SK-MEL-5 (cell line): Measurements from ENCODE around the gene TRPM4. TPM values are rescaled to one million over a fixed set of nuclear protein-coding genes. Genes with fewer than 3 reads are reported as not detected.
"Not testable (repeated sequence)": the region's sequence is repeated elsewhere in the genome, so short reads cannot be mapped to it uniquely, and the experiment has no call there.

Experiments used
- DNase-seq: peaks from one replicate; pipeline ENCODE4 v3.0.0-alpha.2; 2016; ENCODE audit warnings: low read depth, low spot score
- in situ Hi-C: cut with HindIII; loops from 2 replicates; pipeline ENCODE4 v1.10.0; 2016; ENCODE audit warnings: low sequenced_read_pairs, high pct_unique_total_duplicates, low pct_unique_long_range_greater_than_20kb
- total RNA-seq: library from RNA; depleted of rRNA; stranded (reverse); fragments of >200 nt; shearing (Covaris generic); gene quantifications from 2 replicates; pipeline ENCODE4 v1.2.3, GENCODE V29; 2014

Gene TRPM4
- total RNA-seq, 1 experiment from 2014 or later = 3.4 TPM

DNA sequence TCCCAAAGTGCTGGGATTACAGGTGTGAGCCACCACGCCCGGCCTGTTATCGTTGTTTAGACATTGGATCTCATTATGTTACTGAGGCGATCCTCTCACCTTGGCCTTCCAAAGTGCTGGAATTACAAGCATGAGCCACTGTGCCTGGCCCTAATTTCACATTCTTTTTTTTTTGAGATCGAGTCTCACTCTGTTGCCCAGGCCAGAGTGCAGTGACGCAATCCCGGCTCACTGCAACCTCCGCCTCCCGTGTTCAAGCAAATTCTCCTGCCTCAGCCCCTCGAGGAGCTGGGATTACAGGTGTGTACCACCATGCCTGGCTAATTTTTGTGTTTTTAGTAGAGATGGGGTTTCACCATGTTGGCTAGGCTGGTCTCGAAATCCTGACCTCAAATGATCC lies 34.3 kb upstream of the TRPM4 start:
- in situ Hi-C loops = not testable (repeated sequence)

DNA sequence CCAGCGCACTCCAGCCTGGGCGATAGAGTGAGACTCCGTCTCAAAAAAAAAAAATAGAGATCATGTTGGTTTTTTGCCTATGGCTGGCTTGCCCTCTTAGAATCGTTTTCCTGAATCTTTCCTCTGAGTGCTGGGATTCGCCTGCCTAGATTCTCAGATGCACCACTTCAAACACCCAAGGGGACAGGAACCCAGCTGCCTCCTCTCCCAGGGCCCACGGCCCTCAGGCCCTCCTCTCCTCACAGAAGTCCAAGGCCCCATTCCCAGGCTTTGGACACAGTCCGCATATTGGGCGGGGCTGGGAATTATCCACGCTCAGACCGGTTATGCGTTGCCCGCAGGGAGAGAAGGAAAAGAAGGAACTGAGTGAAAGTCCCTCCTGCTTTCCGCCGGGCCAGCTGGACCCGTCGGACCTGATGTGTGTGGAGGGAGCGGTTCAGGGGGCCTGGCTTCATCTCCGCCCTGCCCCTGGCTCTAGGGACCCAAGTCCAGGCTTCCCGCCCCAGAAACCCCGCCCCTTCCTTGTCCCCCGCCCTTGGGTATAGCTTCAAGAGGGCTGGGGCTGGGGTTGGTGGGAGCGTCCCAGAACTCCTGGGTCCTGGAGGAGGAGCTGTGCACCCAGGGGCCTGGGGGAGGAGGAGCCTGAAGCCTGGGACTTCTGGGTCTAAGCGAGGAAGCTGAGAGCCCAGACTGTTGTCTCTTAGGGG lies 32.4 kb upstream of the TRPM4 start:
- in situ Hi-C loops = no loop called here
- DNase-seq = no peak

More for the DNA sequence above, 34.3 kb upstream of the TRPM4 start:
- DNase-seq = not testable (repeated sequence)

DNA sequence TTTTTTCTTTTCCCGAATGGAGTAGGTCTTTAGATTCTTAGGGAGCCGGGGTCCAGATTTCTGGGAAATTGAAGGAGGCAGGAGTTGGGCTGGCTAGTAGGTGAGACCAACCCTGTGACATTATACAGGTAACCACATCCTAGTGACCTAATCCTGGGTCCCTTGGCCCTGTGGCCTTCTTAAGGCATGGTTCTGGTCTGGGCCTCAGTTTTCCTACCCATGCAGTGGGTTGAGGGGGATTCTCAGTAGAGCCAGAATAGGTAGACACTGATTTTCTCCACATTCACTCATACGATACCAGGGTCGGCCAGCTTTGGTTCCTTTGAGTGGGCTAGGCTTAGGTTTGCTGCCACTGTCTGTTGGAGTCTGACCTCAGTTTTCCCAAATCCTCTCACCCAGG lies 31.0 kb upstream of the TRPM4 start:
- no peak for DNase-seq
- in situ Hi-C loops = no loop called here

DNA sequence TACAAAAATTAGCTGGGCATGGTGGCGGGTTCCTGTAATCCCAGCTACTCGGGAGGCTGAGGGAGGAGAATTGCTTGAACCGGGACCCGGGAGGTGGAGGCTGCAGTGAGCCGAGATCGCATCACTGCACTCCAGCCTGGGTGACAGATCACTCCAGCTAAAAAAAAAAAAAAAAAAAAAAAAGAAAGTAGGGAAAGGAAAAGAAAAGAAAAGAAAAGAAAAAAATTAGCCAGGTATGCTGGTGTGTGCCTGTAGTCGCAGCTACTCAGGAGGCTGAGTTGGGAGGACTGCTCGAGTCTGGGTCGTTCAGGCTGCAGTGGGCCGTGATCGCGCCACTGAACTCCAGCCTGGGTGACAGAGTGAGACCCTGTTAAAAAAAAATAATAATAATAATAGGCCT lies 30.4 kb upstream of the TRPM4 start:
- in situ Hi-C loops, DNase-seq: not testable (repeated sequence)

DNA sequence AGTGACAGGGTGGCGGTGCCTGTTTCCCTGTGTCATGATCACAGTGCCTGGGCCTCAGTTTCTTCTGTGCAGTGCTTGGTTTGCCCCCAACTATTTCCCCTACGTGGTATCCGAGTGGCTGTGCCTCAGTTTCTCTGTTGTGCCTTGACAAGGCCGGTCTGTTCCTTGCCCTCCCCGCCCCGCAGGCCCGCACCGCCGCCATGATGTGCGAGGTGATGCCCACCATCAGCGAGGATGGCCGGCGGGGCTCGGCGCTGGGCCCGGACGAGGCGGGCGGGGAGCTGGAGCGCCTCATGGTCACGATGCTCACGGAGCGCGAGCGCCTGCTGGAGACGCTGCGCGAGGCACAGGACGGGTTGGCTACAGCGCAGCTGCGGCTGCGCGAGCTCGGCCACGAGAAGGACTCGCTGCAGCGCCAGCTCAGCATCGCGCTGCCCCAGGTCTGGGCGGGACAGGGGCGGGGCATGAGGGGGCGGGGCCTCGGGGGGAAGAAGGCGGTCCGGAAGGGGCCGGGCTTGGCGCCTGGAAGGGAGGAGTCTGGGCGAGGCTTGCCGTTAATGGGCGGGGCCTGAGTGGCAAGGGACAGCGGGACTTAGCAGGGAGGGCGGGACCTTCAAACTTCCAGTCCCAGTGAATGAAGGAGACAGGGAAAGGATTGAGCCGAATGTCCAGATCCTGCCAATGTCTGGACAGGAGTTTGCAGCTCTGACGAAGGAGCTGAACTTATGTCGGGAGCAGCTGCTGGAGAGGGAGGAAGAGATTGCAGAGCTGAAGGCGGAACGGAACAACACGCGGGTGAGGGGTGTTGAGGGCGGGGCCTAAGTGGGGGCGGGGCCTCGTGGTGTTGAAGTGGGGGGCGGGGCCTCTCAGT lies 29.7 kb upstream of the TRPM4 start:
- DNase-seq = peak; percentile 97
- in situ Hi-C loops = no loop called here

DNA sequence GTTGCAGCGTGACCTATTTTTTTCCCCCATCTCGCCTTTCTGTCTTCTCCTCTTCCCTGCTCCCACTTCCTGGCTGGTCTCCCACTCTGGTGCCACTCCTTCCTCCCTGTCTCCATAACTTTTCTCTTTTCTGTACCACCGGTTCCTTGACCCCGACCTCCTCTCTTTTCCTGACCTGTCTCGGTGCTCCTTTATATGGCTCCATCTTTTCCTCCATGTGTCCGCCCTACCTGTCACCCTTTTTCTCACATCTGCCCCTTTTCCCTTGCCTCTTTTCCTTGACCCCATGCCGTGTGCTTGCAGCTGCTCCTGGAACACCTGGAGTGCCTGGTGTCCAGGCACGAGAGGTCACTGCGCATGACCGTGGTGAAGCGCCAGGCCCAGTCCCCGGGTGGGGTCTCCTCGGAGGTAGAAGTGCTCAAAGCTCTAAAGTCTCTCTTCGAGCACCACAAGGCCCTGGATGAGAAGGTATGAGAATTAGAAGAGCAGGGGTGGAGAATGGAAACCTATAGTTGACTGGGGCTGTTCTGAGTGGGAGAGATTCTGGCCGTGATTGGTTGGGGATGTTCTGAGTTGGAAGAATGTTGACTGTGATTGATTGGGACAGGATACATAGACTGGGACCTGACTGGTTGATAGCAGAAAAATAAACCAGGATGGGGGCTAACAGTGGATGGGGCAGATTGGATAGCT lies 28.9 kb upstream of the TRPM4 start:
- no peak for DNase-seq
- in situ Hi-C loops = no loop called here

DNA sequence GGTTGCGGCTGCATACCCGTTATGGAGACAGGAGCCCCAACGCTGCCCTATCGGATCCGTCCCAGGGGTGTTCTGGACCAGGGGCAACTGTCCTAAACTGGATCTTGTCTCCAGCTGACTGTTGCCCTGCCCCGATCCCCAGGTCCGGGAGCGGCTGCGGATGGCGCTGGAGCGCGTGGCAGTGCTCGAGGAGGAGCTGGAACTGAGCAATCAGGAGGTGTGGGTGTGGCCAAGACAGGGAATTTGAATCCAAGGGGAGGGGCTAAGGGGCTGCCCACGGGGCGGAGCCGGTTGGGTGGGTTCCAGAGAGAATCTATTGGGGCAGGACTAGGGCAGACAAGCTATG lies 28.4 kb upstream of the TRPM4 start:
- in situ Hi-C loops = no loop called here
- DNase-seq = no peak

DNA sequence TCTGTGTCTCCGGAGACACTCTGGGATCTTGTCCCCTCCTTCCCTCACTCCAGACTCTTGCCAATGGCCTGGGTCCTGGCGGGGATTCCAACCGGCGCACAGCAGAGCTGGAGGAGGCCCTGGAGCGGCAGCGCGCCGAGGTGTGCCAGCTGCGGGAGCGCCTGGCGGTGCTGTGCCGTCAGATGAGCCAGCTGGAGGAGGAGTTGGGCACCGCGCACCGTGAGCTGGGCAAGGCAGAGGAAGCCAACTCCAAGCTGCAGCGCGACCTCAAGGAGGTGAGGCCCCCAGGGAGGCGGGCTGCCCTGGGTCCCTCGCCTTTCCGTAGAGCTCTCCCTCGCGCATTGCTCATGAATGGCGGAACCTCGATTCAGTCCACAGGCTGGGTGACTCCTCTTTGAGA lies 27.3 kb upstream of the TRPM4 start:
- in situ Hi-C loops = no loop called here
- no peak for DNase-seq

DNA sequence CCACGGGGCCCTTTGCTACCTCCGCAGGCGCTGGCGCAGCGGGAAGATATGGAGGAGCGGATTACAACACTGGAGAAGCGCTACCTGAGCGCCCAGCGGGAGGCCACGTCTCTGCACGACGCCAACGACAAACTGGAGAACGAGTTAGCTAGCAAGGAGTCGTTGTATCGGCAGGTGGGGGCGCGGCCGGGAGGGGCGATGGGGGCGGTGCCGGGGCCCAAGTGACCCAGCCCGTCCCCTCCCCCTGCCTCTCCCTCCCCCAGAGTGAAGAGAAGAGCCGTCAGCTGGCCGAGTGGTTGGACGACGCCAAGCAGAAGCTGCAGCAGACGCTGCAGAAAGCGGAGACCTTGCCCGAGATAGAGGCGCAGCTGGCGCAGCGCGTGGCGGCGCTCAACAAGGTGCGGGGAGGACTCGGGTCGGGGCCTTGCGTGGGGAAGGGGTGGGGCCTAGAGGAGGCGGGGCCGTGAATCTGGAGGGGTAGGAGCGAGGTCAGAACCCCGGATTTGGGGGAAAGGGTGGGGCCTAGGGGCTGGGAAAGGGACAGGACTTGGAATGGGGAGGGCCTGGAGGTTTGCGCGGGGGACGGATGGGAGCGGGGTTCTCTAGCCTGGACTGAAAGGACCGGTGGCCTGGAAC lies 24.5 kb upstream of the TRPM4 start:
- in situ Hi-C loops = no loop called here
- DNase-seq = no peak

DNA sequence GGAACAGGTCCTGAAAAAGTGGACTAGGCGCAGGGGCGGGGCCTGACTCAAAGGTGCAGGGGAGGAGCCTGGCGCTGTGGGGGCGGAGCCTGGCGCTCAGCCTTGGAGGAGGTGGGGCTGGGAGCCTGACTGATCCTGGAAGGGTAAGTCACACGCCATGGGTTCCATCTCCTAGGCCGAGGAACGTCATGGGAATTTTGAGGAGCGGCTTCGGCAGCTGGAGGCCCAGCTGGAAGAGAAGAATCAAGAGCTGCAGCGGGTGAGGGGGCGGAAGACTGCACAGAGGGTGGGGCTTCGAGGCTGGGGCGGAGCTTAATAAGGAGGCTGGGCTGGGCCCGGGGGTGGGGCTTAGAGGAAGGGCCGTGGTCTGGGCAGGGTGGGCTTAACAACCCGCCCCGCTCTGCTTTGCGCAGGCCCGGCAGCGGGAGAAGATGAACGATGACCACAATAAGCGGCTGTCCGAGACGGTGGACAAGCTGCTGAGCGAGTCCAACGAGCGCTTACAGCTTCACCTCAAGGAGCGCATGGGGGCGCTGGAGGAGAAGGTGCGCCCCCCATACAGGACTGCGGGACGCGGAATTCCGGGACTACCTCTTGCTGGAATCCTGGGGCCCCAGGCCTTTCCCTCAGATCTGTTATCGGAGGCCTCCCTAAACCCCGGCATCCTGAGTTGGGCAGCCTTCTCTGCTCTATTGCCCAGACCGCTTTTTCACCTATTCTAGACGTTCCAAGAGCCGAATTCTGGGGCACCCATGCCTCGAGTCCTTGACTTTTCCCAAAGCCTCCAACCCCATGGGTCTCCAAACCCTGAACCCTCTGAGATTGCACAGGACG lies 23.8 kb upstream of the TRPM4 start:
- DNase-seq = no peak

DNA sequence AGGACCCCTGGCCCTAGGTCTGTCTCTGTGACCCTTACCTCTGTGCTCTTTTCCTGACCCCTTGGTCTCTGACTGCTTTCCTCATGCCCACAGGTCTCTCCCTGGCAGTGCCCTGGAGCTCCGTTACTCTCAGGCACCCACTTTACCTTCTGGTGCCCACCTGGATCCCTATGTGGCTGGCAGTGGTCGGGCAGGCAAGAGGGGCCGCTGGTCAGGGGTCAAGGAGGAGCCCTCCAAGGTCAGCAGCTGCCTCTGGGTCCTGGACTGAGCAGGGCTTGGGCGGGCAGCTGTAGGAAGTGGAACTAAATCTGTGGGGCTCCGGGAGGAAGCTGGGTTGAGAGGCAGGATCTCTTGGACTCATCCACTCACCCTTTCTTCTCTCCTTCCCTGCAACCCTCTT lies 21.9 kb upstream of the TRPM4 start:
- DNase-seq = no peak
- in situ Hi-C loops = no loop called here

More for the DNA sequence above, 23.8 kb upstream of the TRPM4 start:
- in situ Hi-C loops = no loop called here

DNA sequence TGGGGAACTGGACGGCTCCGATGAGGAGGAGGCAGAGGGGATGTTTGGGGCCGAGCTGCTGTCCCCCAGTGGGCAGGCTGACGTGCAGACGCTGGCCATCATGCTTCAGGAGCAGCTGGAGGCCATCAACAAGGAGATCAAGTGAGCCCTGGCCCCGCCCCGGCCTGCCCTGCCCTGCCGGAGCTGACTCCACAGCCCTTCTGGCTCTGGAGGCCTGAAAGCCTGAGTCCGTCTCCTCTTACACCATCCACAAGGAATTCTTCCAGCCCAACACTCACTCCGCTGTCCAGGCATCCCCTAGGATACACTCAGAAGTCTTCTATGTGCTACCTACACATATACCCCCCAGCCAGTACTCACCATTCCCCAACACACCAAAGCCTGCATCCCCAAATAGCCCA lies 20.8 kb upstream of the TRPM4 start:
- in situ Hi-C loops = no loop called here
- no peak for DNase-seq

DNA sequence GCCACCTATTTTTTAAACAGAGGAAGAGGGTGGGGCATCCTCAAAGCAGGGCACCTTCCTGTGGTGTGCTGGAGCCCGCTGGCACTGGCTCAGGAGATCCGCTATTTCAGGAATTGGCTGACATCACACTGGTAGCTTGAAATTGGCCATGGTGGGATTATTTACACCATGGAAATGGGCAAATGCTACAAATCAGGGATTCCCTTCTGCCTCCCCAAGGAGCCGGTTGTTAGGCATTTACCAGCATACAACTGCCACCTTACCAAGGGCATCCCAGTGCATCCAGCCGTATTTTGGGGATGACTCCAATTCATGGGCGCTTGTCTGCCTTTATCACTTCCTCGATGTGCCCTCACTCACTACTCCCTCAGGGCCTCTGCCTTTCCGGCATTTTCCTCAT lies 16.6 kb upstream of the TRPM4 start:
- DNase-seq = no peak
- in situ Hi-C loops = no loop called here

DNA sequence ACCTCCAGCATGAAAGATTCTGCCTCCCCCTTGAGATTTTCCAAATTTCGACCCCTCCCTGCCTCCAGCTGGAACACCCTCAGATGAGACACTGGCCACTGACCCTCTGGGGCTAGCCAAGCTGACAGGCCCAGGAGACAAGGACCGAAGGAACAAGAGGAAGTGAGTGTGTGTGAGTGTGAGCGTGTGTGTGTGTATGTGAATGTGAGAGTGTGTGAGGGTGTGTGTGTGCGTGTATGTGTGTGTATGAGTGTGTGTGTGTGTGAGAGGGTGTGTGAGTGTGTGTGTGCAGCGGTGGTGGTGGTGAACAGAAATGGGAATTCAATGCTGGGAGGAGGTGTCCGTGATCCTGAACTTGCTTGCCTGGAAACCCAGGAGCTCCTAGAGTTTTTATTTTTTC lies 16.2 kb upstream of the TRPM4 start:
- no peak for DNase-seq
- in situ Hi-C loops = no loop called here

DNA sequence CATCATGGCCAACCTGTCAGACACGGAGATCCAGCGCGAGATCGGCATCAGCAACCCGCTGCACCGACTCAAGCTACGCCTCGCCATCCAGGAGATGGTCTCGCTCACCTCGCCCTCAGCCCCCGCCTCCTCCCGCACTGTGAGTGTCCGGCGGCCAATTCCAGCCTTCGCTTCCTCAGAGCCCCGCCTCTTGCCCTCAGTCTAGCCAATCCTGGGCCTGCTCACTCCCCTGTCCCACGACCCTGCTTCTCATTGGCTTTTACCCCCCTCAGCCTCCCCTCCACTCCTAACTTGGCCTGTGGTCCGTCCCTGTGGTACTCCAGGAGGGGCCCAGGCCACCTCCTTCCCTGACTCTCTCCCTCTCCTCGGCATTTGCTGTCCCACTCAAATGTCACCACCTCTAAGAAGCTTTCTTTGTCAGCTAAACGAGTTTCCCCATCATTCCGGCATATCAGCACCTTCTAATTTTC lies 14.7 kb upstream of the TRPM4 start:
- in situ Hi-C loops = no loop called here

DNA sequence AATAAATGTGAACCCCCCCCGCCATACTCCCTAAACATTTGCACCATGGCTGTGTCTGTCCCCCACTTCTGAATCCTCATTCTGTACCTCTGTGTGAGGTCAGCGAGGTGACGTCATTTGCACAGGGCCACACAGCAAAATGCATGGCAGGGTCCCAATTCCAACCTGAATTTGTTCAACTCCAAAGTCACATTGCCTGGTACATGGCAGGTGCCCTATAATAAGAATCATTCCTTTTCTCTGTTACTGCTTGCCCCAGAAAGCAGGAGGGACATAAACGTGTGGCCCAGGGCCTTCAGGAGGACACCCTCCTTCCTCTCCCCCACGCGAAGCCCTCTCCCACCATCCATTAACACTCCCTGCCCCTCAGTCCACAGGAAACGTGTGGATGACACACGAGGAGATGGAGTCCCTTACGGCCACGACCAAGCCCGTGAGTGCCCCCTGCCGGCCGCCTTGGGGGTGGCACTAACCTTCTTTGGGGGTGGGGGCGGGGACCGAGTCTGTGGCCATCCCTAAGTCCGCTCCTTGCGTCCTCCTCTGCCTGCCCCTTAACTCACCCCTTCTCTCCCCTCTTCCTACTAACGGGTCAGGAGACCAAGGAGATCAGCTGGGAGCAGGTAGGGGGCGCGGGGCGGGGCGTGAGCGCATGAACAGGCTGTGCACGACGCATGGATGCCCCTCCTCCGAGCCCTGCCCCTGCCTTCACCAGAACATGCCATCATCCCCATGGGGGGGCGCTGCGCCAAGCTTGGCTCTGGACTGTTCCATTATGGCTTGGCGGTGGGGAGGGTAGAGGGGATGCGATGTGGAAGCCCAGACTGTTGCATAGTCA lies 11.8 kb upstream of the TRPM4 start:
- in situ Hi-C loops = no loop called here
- peak; percentile 90 for DNase-seq

More for the DNA sequence above, 14.7 kb upstream of the TRPM4 start:
- peak; percentile 94 for DNase-seq
